ENCODE results near the gene TXNRD2. TPM values are rescaled to one million over a fixed set of nuclear protein-coding genes. Genes with fewer than 3 reads are reported as not detected.

TXNRD2 gene
- total RNA-seq, result 10 to 100 TPM; 21.6 to 24.1 TPM

DNA sequence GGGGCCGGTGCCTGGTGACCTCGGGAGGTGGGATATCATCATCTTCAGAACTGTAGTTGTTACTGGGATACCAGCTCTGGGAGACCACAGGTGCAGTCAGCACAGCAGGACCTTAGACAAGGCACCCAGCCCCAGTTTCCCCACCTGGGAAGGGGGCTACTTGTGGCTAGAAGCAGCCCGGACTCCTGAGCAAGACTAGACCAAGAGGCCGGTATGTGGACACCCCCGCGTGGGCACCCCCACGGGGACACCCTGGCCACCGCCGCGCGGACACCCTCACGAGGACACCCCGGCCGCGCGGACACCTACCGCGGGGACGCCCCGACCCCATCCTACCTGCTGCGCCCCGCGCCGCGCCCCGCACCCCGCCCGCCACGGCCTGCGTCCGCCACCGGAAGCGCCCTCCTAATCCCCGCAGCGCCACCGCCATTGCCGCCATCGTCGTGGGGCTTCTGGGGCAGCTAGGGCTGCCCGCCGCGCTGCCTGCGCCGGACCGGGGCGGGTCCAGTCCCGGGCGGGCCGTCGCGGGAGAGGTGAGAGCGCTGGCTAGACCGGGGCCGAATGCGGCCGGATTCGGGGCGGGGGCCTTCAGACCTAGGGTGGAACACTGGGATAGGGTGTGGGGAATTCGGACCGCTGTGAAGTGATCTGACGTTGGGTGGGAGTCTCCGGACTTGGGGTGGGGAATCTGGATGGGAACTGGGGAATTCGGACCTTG is at the start of gene TXNRD2, which contains the start of gene COMT:
TXNRD2 (minus strand) TSS at position 454 of the 718 bp plus-strand sequence; CDS start at position 439, 15 bp downstream.
COMT (plus strand) TSS at position 408 of the 718 bp plus-strand sequence. CDS start 20,755 bp downstream, outside the sequence.

GRCh38 chr22:19854778-19855503 is 86.7 kb downstream of the TXNRD2 start, which contains the start of the genes GNB1L and RTL10:
Gene GNB1L (minus strand): TSS chr22:19854874. CDS start chr22:19821355, 33,519 bp downstream.
Gene RTL10 (minus strand): TSS chr22:19854874. CDS start chr22:19852261, 2,613 bp downstream.

Other genes with a start within 250 kb of the TXNRD2 start
- 1 to 10 TPM; 4.7 to 6.9 TPM for gene SEPTIN5, start 227.3 kb downstream of the TXNRD2 start, total RNA-seq
- under 1 TPM in 1 of 2 donors, not detected in 1; under 0.01 TPM for gene GP1BB, start 218.3 kb downstream of the TXNRD2 start, total RNA-seq
- not detected for gene TBX1, start 181.0 kb downstream of the TXNRD2 start, total RNA-seq
- gene GNB1L, start 86.9 kb downstream of the TXNRD2 start, total RNA-seq, result 10 to 100 TPM in 1 of 2 donors, 1 to 10 TPM in 1; 5.2 to 11.0 TPM
- gene RTL10, start 86.9 kb downstream of the TXNRD2 start, total RNA-seq, result 1 to 10 TPM; 6.9 to 8.7 TPM
- gene COMT, start within 50 bp of the TXNRD2 start, total RNA-seq, result 100 to 1,000 TPM; 176 to 327 TPM
- 1 to 10 TPM; 5.3 to 6.9 TPM for gene ARVCF, start 75.0 kb upstream of the TXNRD2 start, total RNA-seq
- 10 to 100 TPM; 58.3 to 59.5 TPM for gene TANGO2, start 79.3 kb upstream of the TXNRD2 start, total RNA-seq
- 10 to 100 TPM; 16.5 to 18.6 TPM for gene DGCR8, start 138.4 kb upstream of the TXNRD2 start, total RNA-seq
- 100 to 1,000 TPM; 156 to 424 TPM for gene RANBP1, start 174.3 kb upstream of the TXNRD2 start, total RNA-seq
- 10 to 100 TPM; 48.9 to 50.0 TPM for gene TRMT2A, start 175.4 kb upstream of the TXNRD2 start, total RNA-seq
- gene ZDHHC8, start 190.0 kb upstream of the TXNRD2 start, total RNA-seq, result 10 to 100 TPM; 11.3 to 12.7 TPM
- gene CCDC188, start 209.2 kb upstream of the TXNRD2 start, total RNA-seq, result under 1 TPM; under 0.01 to 0.33 TPM

Data from melanocyte of skin (primary cell).